PC-9 (cell line): Measurements from ENCODE around the gene C1QTNF3. TPM values are rescaled to one million over a fixed set of nuclear protein-coding genes. Genes with fewer than 3 reads are reported as not detected.
"Not testable (repeated sequence)": the region's sequence is repeated elsewhere in the genome, so short reads cannot be mapped to it uniquely, and the experiment has no call there.

Source experiments
- BruUV-seq: library from RNA; stranded (reverse); fragments of 400-500 nt; replicated peaks from 2 replicates; lab custom pipeline; 2021; lab: Mats Ljungman, UMichigan
- CTCF ChIA-PET: fragments of 300-600 bp; sonication (Branson Sonifier 250); formaldehyde crosslinking; loops from one replicate; lab custom pipeline; 2022; ENCODE audit warnings: antibody characterized with exemption; lab: Charles Lee
- POLR2A ChIA-PET: fragments of 300-600 bp; sonication (Branson Sonifier 250); formaldehyde crosslinking; loops from one replicate; lab custom pipeline; 2022; ENCODE audit warnings: antibody characterized with exemption; ENCODE audit not compliant: unreplicated experiment; lab: Charles Lee
- DNase-seq, 2 experiments: peaks; one replicate each; pipeline versions ENCODE4 v3.0.0 to v3.0.0-alpha.2; 2015 to 2022; ENCODE audit warnings: mixed read lengths in 1 of 2
- H2AFZ ChIP-seq: fragments of 200-600 bp; sonication (generic); 2 replicates; pipeline ENCODE4 v1.8.1; 2017; ENCODE audit warnings: antibody characterized with exemption
- H3F3A ChIP-seq: fragments of 200-600 bp; sonication (generic); 2 replicates; pipeline ENCODE4 v1.8.1; 2017; ENCODE audit warnings: antibody characterized with exemption, mild to moderate bottlenecking, low read depth; ENCODE audit not compliant: insufficient read depth
- H3K27ac ChIP-seq: fragments of 200-600 bp; sonication (generic); 2 replicates; pipeline ENCODE4 v1.6.1; 2016; ENCODE audit warnings: mixed run types
- H3K27me3 ChIP-seq: fragments of 200-600 bp; sonication (generic); 2 replicates; pipeline ENCODE4 v1.6.1; 2016; ENCODE audit warnings: low read depth, mixed run types; ENCODE audit not compliant: insufficient read depth
- H3K36me3 ChIP-seq: fragments of 200-600 bp; sonication (generic); 2 replicates; pipeline ENCODE4 v1.6.1; 2016; ENCODE audit warnings: low read depth, mixed run types
- H3K4me1 ChIP-seq: fragments of 200-600 bp; sonication (generic); replicated peaks from 2 replicates; pipeline ENCODE4 v1.6.1; 2016; ENCODE audit warnings: mixed run types; ENCODE audit not compliant: insufficient read depth
- H3K4me2 ChIP-seq: fragments of 200-600 bp; sonication (generic); 2 replicates; pipeline ENCODE4 v1.6.1; 2017; ENCODE audit warnings: mixed run types
- H3K4me3 ChIP-seq: fragments of 200-600 bp; sonication (generic); 2 replicates; pipeline ENCODE4 v1.6.1; 2016; ENCODE audit warnings: mixed run types
- H3K79me2 ChIP-seq: fragments of 200-600 bp; sonication (generic); 2 replicates; pipeline ENCODE4 v1.6.1; 2017; ENCODE audit warnings: low read depth, mixed run types
- H3K9me2 ChIP-seq: fragments of 200-600 bp; sonication (generic); 2 replicates; pipeline ENCODE4 v1.8.1; 2017; ENCODE audit warnings: mild to moderate bottlenecking; ENCODE audit not compliant: insufficient read depth
- H3K9me3 ChIP-seq: fragments of 200-600 bp; sonication (generic); 2 replicates; pipeline ENCODE4 v1.8.1; 2016; ENCODE audit warnings: low read depth; ENCODE audit not compliant: insufficient read depth
- H4K20me1 ChIP-seq: fragments of 200-600 bp; sonication (generic); 2 replicates; pipeline ENCODE4 v1.8.1; 2017; ENCODE audit not compliant: insufficient read depth
- intact Hi-C: fragments of 100-400 bp; cut with micrococcal nuclease; formaldehyde crosslinking; loops from one replicate; pipeline ENCODE4 v1.10.0; 2022; ENCODE audit not compliant: unreplicated experiment
- total RNA-seq: library from RNA; stranded (reverse); gene quantifications from 2 replicates; pipeline ENCODE4 v1.2.3, GENCODE V29; 2021

C1QTNF3 gene
- total RNA-seq, 1 experiment from 2014 or later = 8.3 TPM

GRCh38 chr5:34077636-34078035, 34.6 kb upstream of the C1QTNF3 start:
- H3K4me2 ChIP-seq, H3K4me3 ChIP-seq, BruUV-seq, H3K9me3 ChIP-seq, DNase-seq, CTCF ChIA-PET, intact Hi-C loops, POLR2A ChIA-PET, H3K36me3 ChIP-seq, H3K4me1 ChIP-seq, H2AFZ ChIP-seq, H3K9me2 ChIP-seq, H3F3A ChIP-seq, H3K79me2 ChIP-seq, H4K20me1 ChIP-seq, H3K27me3 ChIP-seq, H3K27ac ChIP-seq: not testable (repeated sequence)

GRCh38 chr5:34076719-34077364, 33.8 kb upstream of the C1QTNF3 start:
- H3K9me2 ChIP-seq, H4K20me1 ChIP-seq, H3K4me3 ChIP-seq, intact Hi-C loops, H3K4me1 ChIP-seq, H3K4me2 ChIP-seq, CTCF ChIA-PET, H3K79me2 ChIP-seq, DNase-seq, H3K9me3 ChIP-seq, H3K27me3 ChIP-seq, H3K27ac ChIP-seq, BruUV-seq, POLR2A ChIA-PET, H3F3A ChIP-seq, H3K36me3 ChIP-seq, H2AFZ ChIP-seq: not testable (repeated sequence)

- H3K4me3 ChIP-seq, H3K27ac ChIP-seq, H3K4me1 ChIP-seq, DNase-seq, H3K36me3 ChIP-seq, intact Hi-C loops, H3K79me2 ChIP-seq, H3K9me3 ChIP-seq, POLR2A ChIA-PET, H4K20me1 ChIP-seq, CTCF ChIA-PET, H2AFZ ChIP-seq, H3F3A ChIP-seq, H3K4me2 ChIP-seq, H3K9me2 ChIP-seq, BruUV-seq, H3K27me3 ChIP-seq: not testable (repeated sequence)
These were observed 31.5 kb upstream of the C1QTNF3 start for GRCh38 chr5:34074472-34074871.

GRCh38 chr5:34074071-34074470, 31.1 kb upstream of the C1QTNF3 start:
- POLR2A ChIA-PET, H3K9me2 ChIP-seq, H2AFZ ChIP-seq, H3K27me3 ChIP-seq, intact Hi-C loops, BruUV-seq, H3K79me2 ChIP-seq, H3K27ac ChIP-seq, H3F3A ChIP-seq, H3K4me3 ChIP-seq, DNase-seq, H3K4me1 ChIP-seq, H4K20me1 ChIP-seq, CTCF ChIA-PET, H3K36me3 ChIP-seq, H3K9me3 ChIP-seq, H3K4me2 ChIP-seq: not testable (repeated sequence)

- not testable (repeated sequence) for H3K9me2 ChIP-seq, BruUV-seq, H3K4me2 ChIP-seq
These were observed 27.6 kb upstream of the C1QTNF3 start for GRCh38 chr5:34070626-34071025.

More at GRCh38 chr5:34070626-34071025, 27.6 kb upstream of the C1QTNF3 start:
- H3F3A ChIP-seq, intact Hi-C loops, H3K4me3 ChIP-seq, H3K27ac ChIP-seq, POLR2A ChIA-PET, H3K79me2 ChIP-seq, H2AFZ ChIP-seq, H3K4me1 ChIP-seq, H3K27me3 ChIP-seq, H3K36me3 ChIP-seq, H4K20me1 ChIP-seq, H3K9me3 ChIP-seq, DNase-seq: not testable (repeated sequence)
- CTCF ChIA-PET = interaction anchor here (0.6 kb wide), 1 partner anchor 58 kb away, joined by 3 read pairs; no protein-coding TSS in a partner anchor
